AG04450 (cell line): ENCODE results near the gene CD109. TPM values are rescaled to one million over a fixed set of nuclear protein-coding genes. Genes with fewer than 3 reads are reported as not detected.

Experiments used
- CTCF ChIA-PET: fragments of 300-600, 350-600 bp; formaldehyde crosslinking; extraction: SDS; loops from one replicate; lab custom pipeline; 2022; ENCODE audit warnings: antibody characterized with exemption, inconsistent platforms; lab: Charles Lee
- POLR2A ChIA-PET: fragments of 350-600 bp; formaldehyde crosslinking; extraction: SDS; loops from one replicate; lab custom pipeline; 2021; ENCODE audit warnings: antibody characterized with exemption, inconsistent platforms; lab: Yijun Ruan, JAX
- DNase-seq: peaks from one replicate; pipeline ENCODE4 v3.0.0-alpha.2; 2011; ENCODE audit warnings: low read depth, low spot score
- H3K27ac ChIP-seq: one replicate; pipeline ENCODE4 v1.5.1; 2012; ENCODE audit warnings: low read depth, low read length, control low read depth
- H3K27me3 ChIP-seq: one replicate; pipeline ENCODE4 v1.6.0; 2012; ENCODE audit warnings: low read length; ENCODE audit not compliant: control insufficient read depth, insufficient read depth
- H3K4me3 ChIP-seq: 2 replicates; pipeline ENCODE4 v1.5.1; 2011; ENCODE audit warnings: mild to moderate bottlenecking, low read depth, low read length, control low read depth
- H3K9me3 ChIP-seq: 2 replicates; pipeline ENCODE4 v1.5.1; 2012; ENCODE audit warnings: low read length; ENCODE audit not compliant: control insufficient read depth, insufficient read depth
- polyA plus RNA-seq: library from polyadenylated mRNA; depleted of rRNA; stranded (reverse); fragments of >200 nt; gene quantifications from 2 replicates; pipeline ENCODE4 v1.2.3, GENCODE V29; 2011
- TF ChIP-seq, protein P1 (sequence below): IDR thresholded peaks from 2 replicates; pipeline ENCODE4 v1.5.1; 2011; ENCODE audit warnings: low read depth, low read length, control low read depth, inconsistent platforms

The CD109 gene
- polyA plus RNA-seq, 1 experiment = 46.1 TPM

DNA sequence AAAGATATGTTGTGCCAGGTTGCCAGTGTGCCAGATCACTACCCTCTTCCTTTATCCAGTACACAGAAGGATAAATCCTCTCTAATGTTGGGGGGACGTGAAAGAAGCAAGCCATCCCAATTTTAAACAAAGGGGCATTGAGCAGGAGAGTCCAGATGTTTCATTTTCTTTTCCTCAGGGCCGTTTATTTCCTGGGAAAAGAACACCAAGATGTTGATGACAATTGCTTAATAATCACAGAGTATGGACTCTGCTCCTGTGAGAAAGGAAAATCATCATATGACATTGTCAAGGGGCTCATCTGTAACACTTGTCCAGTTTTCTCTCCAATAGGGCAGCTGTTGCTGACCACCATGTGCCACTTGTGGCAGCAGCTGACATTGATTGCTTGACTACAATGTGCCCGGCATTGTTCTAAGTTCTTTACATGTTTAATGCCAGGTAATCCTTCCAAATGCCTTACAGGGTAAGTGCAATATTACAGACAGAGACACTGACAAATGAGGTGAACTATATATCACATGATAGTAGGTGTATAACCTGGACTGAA lies 161.4 kb downstream of the CD109 start:
- no peak for DNase-seq
- POLR2A ChIA-PET = no interaction called here
- CTCF ChIA-PET = interaction anchor here (0.7 to 5.0 kb wide), 3 partner anchors 112 to 1354 kb away, joined by 3 to 56 read pairs (median 4); no protein-coding TSS in a partner anchor
- Histone ChIP-seq H3K27me3 (no peaks in the 10 kb centered on the region), H3K9me3 (no peaks in the 10 kb centered on the region), H3K4me3 (no peak overlapping the region), H3K27ac (no peak overlapping the region)
- TF ChIP-seq, protein P1, sequence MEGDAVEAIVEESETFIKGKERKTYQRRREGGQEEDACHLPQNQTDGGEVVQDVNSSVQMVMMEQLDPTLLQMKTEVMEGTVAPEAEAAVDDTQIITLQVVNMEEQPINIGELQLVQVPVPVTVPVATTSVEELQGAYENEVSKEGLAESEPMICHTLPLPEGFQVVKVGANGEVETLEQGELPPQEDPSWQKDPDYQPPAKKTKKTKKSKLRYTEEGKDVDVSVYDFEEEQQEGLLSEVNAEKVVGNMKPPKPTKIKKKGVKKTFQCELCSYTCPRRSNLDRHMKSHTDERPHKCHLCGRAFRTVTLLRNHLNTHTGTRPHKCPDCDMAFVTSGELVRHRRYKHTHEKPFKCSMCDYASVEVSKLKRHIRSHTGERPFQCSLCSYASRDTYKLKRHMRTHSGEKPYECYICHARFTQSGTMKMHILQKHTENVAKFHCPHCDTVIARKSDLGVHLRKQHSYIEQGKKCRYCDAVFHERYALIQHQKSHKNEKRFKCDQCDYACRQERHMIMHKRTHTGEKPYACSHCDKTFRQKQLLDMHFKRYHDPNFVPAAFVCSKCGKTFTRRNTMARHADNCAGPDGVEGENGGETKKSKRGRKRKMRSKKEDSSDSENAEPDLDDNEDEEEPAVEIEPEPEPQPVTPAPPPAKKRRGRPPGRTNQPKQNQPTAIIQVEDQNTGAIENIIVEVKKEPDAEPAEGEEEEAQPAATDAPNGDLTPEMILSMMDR = no peak

DNA sequence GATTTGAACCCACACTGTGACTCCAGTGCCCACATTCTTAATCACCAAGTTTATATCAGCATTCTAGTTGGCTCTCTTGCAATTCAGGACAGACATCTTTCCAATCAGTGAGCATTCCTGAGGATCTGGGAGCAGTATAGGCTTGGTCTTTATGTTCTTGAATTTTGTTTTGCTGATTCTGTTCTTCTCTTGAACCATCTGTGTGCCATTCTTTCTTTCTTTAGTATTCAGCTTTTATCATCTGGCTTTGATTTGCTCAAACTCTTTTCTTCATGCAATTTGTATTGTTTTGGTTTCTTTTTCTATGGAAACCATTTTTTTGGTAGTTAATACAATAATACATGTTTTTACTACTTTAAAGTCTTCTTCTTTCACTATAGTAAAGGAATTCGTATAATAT lies 162.4 kb downstream of the CD109 start:
- POLR2A ChIA-PET = no interaction called here
- Histone ChIP-seq H3K9me3 (no peaks in the 10 kb centered on the region), H3K27ac (no peak overlapping the region), H3K27me3 (no peaks in the 10 kb centered on the region), H3K4me3 (no peak overlapping the region)
- CTCF ChIA-PET = interaction anchor here (0.7 to 0.9 kb wide), 3 partner anchors 111 to 1353 kb away, joined by 3 to 8 read pairs (median 4); no protein-coding TSS in a partner anchor
- TF ChIP-seq, protein P1 = no peak
- no peak for DNase-seq

GRCh38 chr6:73860303-73860702 lies 164.3 kb downstream of the CD109 start:
- Histone ChIP-seq H3K27me3 (no peaks in the 10 kb centered on the region), H3K9me3 (no peaks in the 10 kb centered on the region), H3K4me3 (no peak overlapping the region), H3K27ac (no peak overlapping the region)
- TF ChIP-seq, protein P1 = no peak
- CTCF ChIA-PET = interaction anchor here (1.0 kb wide), 1 partner anchor 231 kb away, joined by 3 read pairs; no protein-coding TSS in a partner anchor
- DNase-seq = no peak
- POLR2A ChIA-PET = no interaction called here

GRCh38 chr6:73866305-73866704 lies 170.3 kb downstream of the CD109 start:
- Histone ChIP-seq H3K4me3 (no peak overlapping the region), H3K27me3 (no peaks in the 10 kb centered on the region), H3K27ac (no peak overlapping the region), H3K9me3 (no peaks in the 10 kb centered on the region)
- no peak for DNase-seq
- POLR2A ChIA-PET = no interaction called here
- CTCF ChIA-PET = interaction anchor here (1.0 to 1.2 kb wide), 2 partner anchors 104 to 1342 kb away, joined by 3 to 4 read pairs; no protein-coding TSS in a partner anchor
- TF ChIP-seq, protein P1 = no peak

GRCh38 chr6:73867411-73867810 lies 171.4 kb downstream of the CD109 start:
- DNase-seq = no peak
- TF ChIP-seq, protein P1 = no peak
- POLR2A ChIA-PET = no interaction called here
- Histone ChIP-seq H3K9me3 (no peaks in the 10 kb centered on the region), H3K27ac (no peak overlapping the region), H3K4me3 (no peak overlapping the region), H3K27me3 (no peaks in the 10 kb centered on the region)
- CTCF ChIA-PET = interaction anchor here (0.8 to 1.4 kb wide), 2 partner anchors 12 to 102 kb away, joined by 3 to 4 read pairs; no protein-coding TSS in a partner anchor
